Parathyroid adenoma (tissue), 2 donors: ENCODE results near the gene ABHD1.

Experiments
- H2AFZ ChIP-seq: fragments of 300-600 bp; sonication (generic); one replicate; pipeline ENCODE4 v1.7.0; 2017; ENCODE audit warnings: antibody characterized with exemption, mild to moderate bottlenecking
- H3K27ac ChIP-seq: fragments of 300-600 bp; sonication (generic); one replicate; pipeline ENCODE4 v1.7.0; 2017
- H3K27me3 ChIP-seq: fragments of 300-600 bp; sonication (generic); one replicate; pipeline ENCODE4 v1.7.0; 2017; ENCODE audit warnings: low read length; ENCODE audit not compliant: control insufficient read depth, insufficient read depth
- H3K36me3 ChIP-seq: fragments of 300-600 bp; sonication (generic); one replicate; pipeline ENCODE4 v1.7.0; 2017; ENCODE audit warnings: low read length; ENCODE audit not compliant: control insufficient read depth, insufficient read depth
- H3K4me1 ChIP-seq: fragments of 300-600 bp; sonication (generic); one replicate; pipeline ENCODE4 v1.7.0; 2017; ENCODE audit warnings: control low read depth
- H3K4me2 ChIP-seq: fragments of 300-600 bp; sonication (generic); one replicate; pipeline ENCODE4 v1.7.0; 2017; ENCODE audit warnings: low read length
- H3K4me3 ChIP-seq: fragments of 300-600 bp; sonication (generic); one replicate; pipeline ENCODE4 v1.7.0; 2017; ENCODE audit warnings: low read depth, low read length
- H3K79me2 ChIP-seq: fragments of 300-600 bp; sonication (generic); one replicate; pipeline ENCODE4 v1.7.0; 2017; ENCODE audit warnings: control low read depth
- H3K9ac ChIP-seq: fragments of 300-600 bp; sonication (generic); one replicate; pipeline ENCODE4 v1.7.0; 2017; ENCODE audit warnings: mild to moderate bottlenecking
- H3K9me3 ChIP-seq: fragments of 300-600 bp; sonication (generic); one replicate; pipeline ENCODE4 v1.7.0; 2017; ENCODE audit warnings: low read length; ENCODE audit not compliant: control insufficient read depth
- TF ChIP-seq, protein P1 (sequence below): fragments of 300-600 bp; sonication (generic); IDR thresholded peaks from one replicate; pipeline ENCODE4 v1.7.0; 2017; ENCODE audit warnings: antibody characterized with exemption, mild to moderate bottlenecking
- donor health status: primary hyperparathyroidism.

The ABHD1 gene

DNA sequence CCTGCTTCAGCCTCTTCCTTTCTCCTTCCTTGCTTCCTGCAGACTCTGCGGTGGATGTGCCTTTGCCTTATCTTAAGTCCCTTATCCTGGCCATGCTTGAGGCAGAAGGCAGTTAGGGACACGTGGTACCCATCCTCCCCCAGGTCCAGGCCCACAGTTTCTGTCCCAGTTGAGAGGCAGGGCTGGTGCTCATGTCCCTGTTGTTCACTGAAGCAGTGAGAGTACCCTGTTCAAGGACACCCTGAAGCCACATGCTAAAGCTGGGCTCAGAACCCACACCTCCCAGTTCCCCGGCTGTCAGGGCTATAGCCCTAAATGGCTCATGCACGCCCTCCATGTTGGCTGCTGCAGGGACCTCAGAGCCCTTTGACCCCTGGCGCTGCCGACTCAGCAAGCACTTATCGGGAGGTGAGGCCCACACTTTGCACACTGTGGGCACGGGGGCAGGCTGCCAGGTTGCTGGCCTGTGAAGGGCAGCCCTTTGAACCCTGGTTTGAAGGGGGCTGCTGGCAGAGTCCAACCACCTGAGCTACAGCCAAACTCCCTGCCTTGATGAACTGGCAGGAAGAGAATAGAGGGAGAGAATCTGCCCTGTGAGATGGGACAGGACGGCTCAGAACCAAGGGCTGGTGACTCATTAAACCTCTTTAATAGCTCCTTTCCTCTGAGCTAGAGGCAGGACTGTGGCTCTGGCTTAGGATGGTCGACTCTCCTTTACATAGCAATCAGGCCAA, 30.8 kb upstream of the ABHD1 start:
- Histone ChIP-seq H3K4me2 (no peak overlapping the region), H3K27me3 (no peaks in the 10 kb centered on the region), H3K4me1 (peaks cover 27% of the 10 kb centered on the region), H3K9ac (no peak overlapping the region), H2AFZ (peak overlapping the region; percentile 86), H3K27ac (peak overlapping the region; percentile 8), H3K9me3 (no peaks in the 10 kb centered on the region), H3K36me3 (no peaks in the 10 kb centered on the region), H3K79me2 (no peaks in the 10 kb centered on the region), H3K4me3 (no peak overlapping the region)
- TF ChIP-seq, protein P1, sequence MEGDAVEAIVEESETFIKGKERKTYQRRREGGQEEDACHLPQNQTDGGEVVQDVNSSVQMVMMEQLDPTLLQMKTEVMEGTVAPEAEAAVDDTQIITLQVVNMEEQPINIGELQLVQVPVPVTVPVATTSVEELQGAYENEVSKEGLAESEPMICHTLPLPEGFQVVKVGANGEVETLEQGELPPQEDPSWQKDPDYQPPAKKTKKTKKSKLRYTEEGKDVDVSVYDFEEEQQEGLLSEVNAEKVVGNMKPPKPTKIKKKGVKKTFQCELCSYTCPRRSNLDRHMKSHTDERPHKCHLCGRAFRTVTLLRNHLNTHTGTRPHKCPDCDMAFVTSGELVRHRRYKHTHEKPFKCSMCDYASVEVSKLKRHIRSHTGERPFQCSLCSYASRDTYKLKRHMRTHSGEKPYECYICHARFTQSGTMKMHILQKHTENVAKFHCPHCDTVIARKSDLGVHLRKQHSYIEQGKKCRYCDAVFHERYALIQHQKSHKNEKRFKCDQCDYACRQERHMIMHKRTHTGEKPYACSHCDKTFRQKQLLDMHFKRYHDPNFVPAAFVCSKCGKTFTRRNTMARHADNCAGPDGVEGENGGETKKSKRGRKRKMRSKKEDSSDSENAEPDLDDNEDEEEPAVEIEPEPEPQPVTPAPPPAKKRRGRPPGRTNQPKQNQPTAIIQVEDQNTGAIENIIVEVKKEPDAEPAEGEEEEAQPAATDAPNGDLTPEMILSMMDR = no peak

GRCh38 chr2:27093430-27094352, 29.9 kb upstream of the ABHD1 start:
- no peaks in the 10 kb centered on the region for H3K36me3 ChIP-seq
- no peaks in the 10 kb centered on the region for H3K9me3 ChIP-seq
- H2AFZ ChIP-seq = peak overlapping the region; percentile 86
- H3K27ac ChIP-seq = peak overlapping the region; percentile 8
- no peaks in the 10 kb centered on the region for H3K79me2 ChIP-seq
- H3K9ac ChIP-seq = no peak overlapping the region
- H3K4me3 ChIP-seq = no peak overlapping the region
- TF ChIP-seq, protein P1 = no peak
- H3K4me2 ChIP-seq = no peak overlapping the region
- peaks cover 27% of the 10 kb centered on the region for H3K4me1 ChIP-seq
- no peaks in the 10 kb centered on the region for H3K27me3 ChIP-seq

GRCh38 chr2:27094353-27094984, 29.1 kb upstream of the ABHD1 start:
- H3K4me3 ChIP-seq = no peak overlapping the region
- H3K27ac ChIP-seq = no peak overlapping the region
- H2AFZ ChIP-seq = no peak overlapping the region
- H3K36me3 ChIP-seq = no peaks in the 10 kb centered on the region
- no peaks in the 10 kb centered on the region for H3K9me3 ChIP-seq
- no peaks in the 10 kb centered on the region for H3K27me3 ChIP-seq
- no peak overlapping the region for H3K9ac ChIP-seq
- H3K79me2 ChIP-seq = no peaks in the 10 kb centered on the region
- H3K4me2 ChIP-seq = no peak overlapping the region
- TF ChIP-seq, protein P1 = no peak
- peaks cover 27% of the 10 kb centered on the region for H3K4me1 ChIP-seq

- Histone ChIP-seq H3K9ac (no peak overlapping the region), H3K9me3 (no peaks in the 10 kb centered on the region), H3K4me1 (peaks cover 27% of the 10 kb centered on the region), H3K79me2 (no peaks in the 10 kb centered on the region), H2AFZ (no peak overlapping the region), H3K27ac (no peak overlapping the region), H3K27me3 (no peaks in the 10 kb centered on the region), H3K4me2 (no peak overlapping the region), H3K36me3 (no peaks in the 10 kb centered on the region), H3K4me3 (no peak overlapping the region)
- TF ChIP-seq, protein P1 = no peak
Observed at GRCh38 chr2:27095427-27095744, 28.2 kb upstream of the ABHD1 start.
